Stimulated activated effector memory CD8-positive, alpha-beta T cell treated with anti-CD3 and anti-CD28 coated beads, Interleukin-12 subunit alpha, Interleukin-12 subunit beta, amount 100 ng/mL, for 72 hours (primary cell): ENCODE results near the gene BARX2.
"Not testable (repeated sequence)": the region's sequence is repeated elsewhere in the genome, so short reads cannot be mapped to it uniquely, and the experiment has no call there.

Experiments used
- ATAC-seq: fragments of 150-1000 bp; cut with Tn5 transposase; 2 replicates; pipeline ENCODE4 v1.10.0; 2021
- DNase-seq, 2 donors: peaks; one replicate each; pipeline ENCODE4 v3.0.0; 2021 to 2022; ENCODE audit warnings: low spot score in 2 of 2
- H3K27ac Mint-ChIP-seq: one replicate; pipeline ENCODE4 v1.8.0; 2022; ENCODE audit warnings: mild to moderate bottlenecking, mixed read lengths
- H3K36me3 Mint-ChIP-seq: one replicate; pipeline ENCODE4 v1.8.0; 2022; ENCODE audit warnings: mild to moderate bottlenecking, mixed read lengths
- H3K4me1 Mint-ChIP-seq: one replicate; pipeline ENCODE4 v1.8.0; 2022; ENCODE audit warnings: mixed read lengths
- H3K4me3 Mint-ChIP-seq: one replicate; pipeline ENCODE4 v1.8.0; 2022; ENCODE audit warnings: mild to moderate bottlenecking, mixed read lengths
- H3K9me3 Mint-ChIP-seq: one replicate; pipeline ENCODE4 v1.8.0; 2022; ENCODE audit warnings: mixed read lengths

BARX2 gene

GRCh38 chr11:129375751-129376657 is at the start of gene BARX2:
Gene BARX2 (plus strand): TSS chr11:129375848. CDS start chr11:129376036, 188 bp downstream.
- Mint-ChIP-seq H3K36me3 (peaks cover 6% of the 10 kb centered on the region), H3K27ac (no peak within 1 kb of the TSS), H3K4me1 (peaks cover 26% of the 10 kb centered on the region), H3K9me3 (no peaks in the 10 kb centered on the region), H3K4me3 (peak within 1 kb of the TSS; percentile 46)
- peak in 1 of 2 donors; percentile 51 for DNase-seq
- peak; percentile 44 for ATAC-seq

GRCh38 chr11:129326921-129327320 is 48.7 kb upstream of the BARX2 start:
- Mint-ChIP-seq H3K4me1 (no peaks in the 10 kb centered on the region), H3K27ac (no peak overlapping the region), H3K9me3 (no peaks in the 10 kb centered on the region), H3K4me3 (no peak overlapping the region), H3K36me3 (no peaks in the 10 kb centered on the region)
- DNase-seq (no peak), ATAC-seq (no peak)

GRCh38 chr11:129327708-129328107 is 47.9 kb upstream of the BARX2 start:
- ATAC-seq, DNase-seq: not testable (repeated sequence)

GRCh38 chr11:129328756-129329155 is 46.9 kb upstream of the BARX2 start:
- Mint-ChIP-seq H3K9me3 (no peaks in the 10 kb centered on the region), H3K4me3 (no peak overlapping the region), H3K27ac (no peak overlapping the region), H3K4me1 (no peaks in the 10 kb centered on the region), H3K36me3 (no peaks in the 10 kb centered on the region)
- ATAC-seq (no peak), DNase-seq (no peak)

More at GRCh38 chr11:129327708-129328107, 47.9 kb upstream of the BARX2 start:
- not testable (repeated sequence) for H3K4me3 Mint-ChIP-seq, H3K27ac Mint-ChIP-seq, H3K36me3 Mint-ChIP-seq, H3K4me1 Mint-ChIP-seq, H3K9me3 Mint-ChIP-seq

GRCh38 chr11:129331217-129331616 is 44.4 kb upstream of the BARX2 start:
- H3K36me3 Mint-ChIP-seq: no peaks in the 10 kb centered on the region
- H3K4me3 Mint-ChIP-seq: no peak overlapping the region
- DNase-seq (no peak), ATAC-seq (no peak)
- no peaks in the 10 kb centered on the region for H3K9me3 Mint-ChIP-seq
- no peak overlapping the region for H3K27ac Mint-ChIP-seq
- H3K4me1 Mint-ChIP-seq: no peaks in the 10 kb centered on the region

GRCh38 chr11:129331871-129332274 is 43.8 kb upstream of the BARX2 start:
- Mint-ChIP-seq H3K36me3 (no peaks in the 10 kb centered on the region), H3K9me3 (no peaks in the 10 kb centered on the region), H3K4me1 (no peaks in the 10 kb centered on the region), H3K4me3 (no peak overlapping the region), H3K27ac (no peak overlapping the region)
- peak; percentile 72 for ATAC-seq
- peak; percentile 21 to 69 for DNase-seq

DNA sequence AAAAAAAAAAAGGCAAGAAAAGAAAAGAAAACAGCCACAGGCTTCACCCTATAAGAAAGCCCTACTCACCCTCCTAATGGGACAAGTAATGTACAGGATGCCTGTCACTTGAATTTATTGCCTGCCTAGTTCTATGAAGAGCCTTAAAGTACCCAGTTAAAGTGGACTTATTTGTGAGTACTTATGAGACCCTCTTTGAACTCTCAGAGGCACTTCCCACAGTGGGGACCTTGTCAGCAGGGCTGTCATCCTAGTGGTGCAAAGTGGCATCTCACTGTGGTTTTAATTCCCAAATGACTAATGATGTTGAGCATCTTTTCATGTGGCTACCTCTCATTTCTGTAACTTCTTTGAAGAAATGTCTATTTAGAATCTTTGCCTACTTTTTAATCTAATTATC is 41.8 kb upstream of the BARX2 start:
- H3K4me1 Mint-ChIP-seq: no peaks in the 10 kb centered on the region
- H3K36me3 Mint-ChIP-seq: no peaks in the 10 kb centered on the region
- no peaks in the 10 kb centered on the region for H3K9me3 Mint-ChIP-seq
- no peak overlapping the region for H3K27ac Mint-ChIP-seq
- ATAC-seq (peak; percentile 51), DNase-seq (peak in 1 of 2 donors; percentile 17)
- H3K4me3 Mint-ChIP-seq: no peak overlapping the region

GRCh38 chr11:129344301-129344940 is 31.2 kb upstream of the BARX2 start:
- not testable (repeated sequence) for ATAC-seq, H3K4me1 Mint-ChIP-seq, H3K36me3 Mint-ChIP-seq, H3K4me3 Mint-ChIP-seq, H3K27ac Mint-ChIP-seq, DNase-seq, H3K9me3 Mint-ChIP-seq

DNA sequence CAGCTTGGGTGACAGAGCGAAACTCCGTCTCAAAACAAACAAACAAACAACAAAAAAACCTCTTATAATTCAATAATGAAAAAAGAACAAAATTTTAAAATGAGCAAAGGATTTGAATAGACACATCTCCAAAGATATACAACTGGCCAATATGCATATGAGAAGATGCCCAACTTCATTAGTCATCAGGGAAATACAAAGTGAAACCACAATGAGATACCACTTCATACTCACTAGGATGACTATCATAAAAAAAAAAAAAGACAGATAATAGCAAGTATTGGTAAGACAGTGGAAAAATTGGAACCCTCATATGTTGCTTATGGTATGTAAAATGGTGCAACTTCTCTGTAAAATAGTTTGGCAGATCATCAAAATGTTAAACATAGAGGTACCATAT is 28.7 kb upstream of the BARX2 start:
- no peak overlapping the region for H3K27ac Mint-ChIP-seq
- ATAC-seq (peak; percentile 46), DNase-seq (no peak)
- peaks cover 9% of the 10 kb centered on the region for H3K9me3 Mint-ChIP-seq
- H3K4me1 Mint-ChIP-seq: no peaks in the 10 kb centered on the region
- H3K4me3 Mint-ChIP-seq: no peak overlapping the region
- no peaks in the 10 kb centered on the region for H3K36me3 Mint-ChIP-seq

GRCh38 chr11:129348813-129349212 is 26.8 kb upstream of the BARX2 start:
- Mint-ChIP-seq H3K9me3 (peaks cover 9% of the 10 kb centered on the region), H3K4me3 (no peak overlapping the region), H3K36me3 (no peaks in the 10 kb centered on the region), H3K4me1 (no peaks in the 10 kb centered on the region), H3K27ac (no peak overlapping the region)
- ATAC-seq (peak; percentile 54), DNase-seq (no peak)

- Mint-ChIP-seq H3K4me1 (no peaks in the 10 kb centered on the region), H3K27ac (no peak overlapping the region), H3K9me3 (peaks cover 2% of the 10 kb centered on the region), H3K36me3 (no peaks in the 10 kb centered on the region), H3K4me3 (no peak overlapping the region)
- DNase-seq (no peak), ATAC-seq (no peak)
These were observed 23.0 kb upstream of the BARX2 start for GRCh38 chr11:129352676-129353075.

DNA sequence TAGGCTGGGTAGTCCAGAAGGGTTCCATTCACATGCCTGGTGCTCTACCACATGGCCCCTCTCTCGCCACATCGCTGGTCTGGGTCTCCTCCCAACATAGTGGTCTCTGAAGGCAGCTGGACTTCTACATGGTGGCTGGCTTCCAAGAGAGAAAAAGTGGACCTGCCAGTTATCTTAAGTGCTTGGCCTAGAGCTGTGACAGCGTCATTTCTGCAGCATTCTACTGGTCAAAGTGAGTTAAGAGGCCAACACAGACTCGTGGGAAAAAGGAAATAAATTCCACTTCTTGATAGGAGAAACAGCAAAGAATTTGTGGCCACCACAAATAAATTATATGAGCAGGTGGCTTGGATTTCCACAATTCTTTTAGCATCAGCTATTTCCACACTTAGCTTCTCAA is 21.0 kb upstream of the BARX2 start:
- Mint-ChIP-seq H3K36me3 (no peaks in the 10 kb centered on the region), H3K27ac (no peak overlapping the region), H3K4me1 (no peaks in the 10 kb centered on the region), H3K4me3 (no peak overlapping the region), H3K9me3 (no peaks in the 10 kb centered on the region)
- no peak for DNase-seq
- no peak for ATAC-seq

DNA sequence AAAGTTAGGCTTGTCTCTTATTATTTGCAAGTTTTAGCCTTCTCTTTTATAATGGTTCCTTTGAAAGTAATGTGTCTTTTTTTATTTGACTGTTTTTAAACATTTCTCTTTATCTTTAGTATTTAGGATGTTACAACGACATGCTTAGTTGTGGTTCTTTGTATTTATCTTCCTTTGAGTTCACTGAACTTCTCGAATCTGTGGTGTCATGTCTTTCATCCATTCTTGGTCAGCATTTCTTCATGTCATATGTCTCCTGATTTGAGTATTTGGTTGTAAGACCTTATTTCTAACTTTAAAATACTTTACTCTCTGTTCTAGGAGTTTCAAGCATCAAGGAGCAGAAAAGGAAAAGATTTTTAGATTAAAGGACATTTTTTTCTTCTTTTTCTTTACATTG is 15.9 kb upstream of the BARX2 start:
- no peak overlapping the region for H3K4me3 Mint-ChIP-seq
- no peaks in the 10 kb centered on the region for H3K36me3 Mint-ChIP-seq
- no peaks in the 10 kb centered on the region for H3K4me1 Mint-ChIP-seq
- no peak overlapping the region for H3K27ac Mint-ChIP-seq
- H3K9me3 Mint-ChIP-seq: no peaks in the 10 kb centered on the region
- no peak for DNase-seq
- ATAC-seq: no peak

DNA sequence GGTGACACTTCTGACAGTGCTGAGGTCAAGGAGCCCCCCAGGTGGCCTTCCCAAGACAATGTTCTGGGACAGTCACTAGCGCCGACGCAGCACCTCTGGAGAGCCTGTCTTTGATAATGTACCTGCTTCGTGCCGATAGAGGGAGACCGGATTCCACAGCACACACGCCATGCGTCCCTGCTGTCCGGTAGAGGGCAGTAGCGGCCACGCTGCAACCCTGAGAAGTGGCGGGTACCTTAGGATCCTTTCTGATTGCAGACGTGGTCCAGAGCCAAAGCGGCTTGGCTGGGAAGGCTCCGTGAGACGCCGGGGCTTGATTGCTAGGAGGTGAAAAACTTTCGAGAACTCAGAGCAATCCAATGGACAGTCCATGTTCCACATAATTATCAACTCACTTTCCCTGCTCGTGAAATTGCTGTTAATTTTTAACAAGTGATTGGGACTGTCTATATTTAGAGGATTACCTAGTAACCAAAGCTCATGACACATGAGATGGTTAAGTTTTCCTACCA is 11.4 kb upstream of the BARX2 start:
- H3K4me1 Mint-ChIP-seq: no peaks in the 10 kb centered on the region
- H3K9me3 Mint-ChIP-seq: no peaks in the 10 kb centered on the region
- H3K4me3 Mint-ChIP-seq: no peak overlapping the region
- H3K36me3 Mint-ChIP-seq: no peaks in the 10 kb centered on the region
- no peak overlapping the region for H3K27ac Mint-ChIP-seq
- DNase-seq (peak; percentile 58 to 80), ATAC-seq (peak; percentile 99)

DNA sequence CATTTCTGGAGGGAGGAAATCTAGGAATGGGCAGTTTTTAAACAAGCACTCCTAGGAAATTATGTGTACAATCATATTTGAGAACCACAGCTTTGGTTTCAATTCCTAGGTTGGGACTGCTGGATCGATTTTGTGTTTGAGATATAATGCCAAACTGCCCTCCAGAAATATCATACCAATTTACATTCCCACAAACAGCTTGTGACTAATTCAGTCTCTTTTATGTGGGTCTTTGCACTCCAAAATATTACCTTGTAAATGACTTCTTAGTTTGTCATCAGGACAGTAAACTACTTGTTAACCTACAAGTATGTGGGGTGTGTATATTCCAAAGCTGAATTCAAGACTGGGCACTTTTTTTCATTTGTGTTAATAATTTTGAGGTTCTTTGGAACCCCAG is 9.8 kb upstream of the BARX2 start:
- H3K9me3 Mint-ChIP-seq: no peaks in the 10 kb centered on the region
- no peak overlapping the region for H3K4me3 Mint-ChIP-seq
- ATAC-seq (no peak), DNase-seq (no peak)
- H3K27ac Mint-ChIP-seq: no peak overlapping the region
- no peaks in the 10 kb centered on the region for H3K36me3 Mint-ChIP-seq
- H3K4me1 Mint-ChIP-seq: no peaks in the 10 kb centered on the region
